Duodenal mucosa (tissue), 2 donors: ENCODE data around the gene SLC25A21.
"Not testable (repeated sequence)": the region's sequence is repeated elsewhere in the genome, so short reads cannot be mapped to it uniquely, and the experiment has no call there.

ENCODE experiments used
- H3K27ac ChIP-seq: one replicate; pipeline ENCODE4 v1.7.0; 2013; ENCODE audit warnings: low read depth, low read length
- H3K27me3 ChIP-seq, 2 donors: one replicate each; pipeline ENCODE4 v1.7.0; 2013; ENCODE audit warnings: low read length in 2 of 2, control low read depth in 1 of 2; ENCODE audit not compliant: insufficient read depth in 2 of 2, control insufficient read depth in 1 of 2
- H3K36me3 ChIP-seq, 2 donors: one replicate each; pipeline ENCODE4 v1.7.0; 2013; ENCODE audit warnings: low read length in 2 of 2, control low read depth in 1 of 2; ENCODE audit not compliant: insufficient read depth in 2 of 2, control insufficient read depth in 1 of 2
- H3K4me1 ChIP-seq, 2 donors: one replicate each; pipeline ENCODE4 v1.7.0; 2013; ENCODE audit warnings: low read length in 2 of 2, control low read depth in 1 of 2; ENCODE audit not compliant: insufficient read depth in 2 of 2, control insufficient read depth in 1 of 2
- H3K4me3 ChIP-seq, 2 donors: one replicate each; pipeline ENCODE4 v1.7.0; 2013; ENCODE audit warnings: low read length in 2 of 2, low read depth in 1 of 2
- H3K9ac ChIP-seq, 2 donors: one replicate each; pipeline ENCODE4 v1.7.0; 2013; ENCODE audit warnings: low read length in 2 of 2, low read depth in 1 of 2
- H3K9me3 ChIP-seq, 2 donors: one replicate each; pipeline ENCODE4 v1.7.0; 2013; ENCODE audit warnings: low read length in 2 of 2, control low read depth in 1 of 2; ENCODE audit not compliant: control insufficient read depth in 1 of 2

The SLC25A21 gene

DNA sequence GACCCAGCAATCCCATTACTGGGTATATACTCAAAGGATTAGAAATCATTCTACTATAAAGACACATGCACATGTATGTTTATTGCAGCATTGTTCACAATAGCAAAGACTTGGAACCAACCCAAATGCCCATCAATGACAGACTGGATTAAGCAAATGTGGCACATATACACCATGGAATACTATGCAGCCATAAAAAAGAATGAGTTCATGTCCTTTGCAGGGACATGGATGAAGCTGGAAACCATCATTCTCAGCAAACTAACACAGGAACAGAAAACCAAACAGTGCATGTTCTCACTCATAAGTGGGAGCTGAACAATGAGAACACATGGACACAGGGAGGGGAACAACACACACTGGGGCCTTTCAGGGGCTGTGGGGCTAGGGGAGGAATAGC, 310.2 kb downstream of the SLC25A21 start:
- not testable (repeated sequence) for H3K9ac ChIP-seq, H3K36me3 ChIP-seq, H3K27me3 ChIP-seq

DNA sequence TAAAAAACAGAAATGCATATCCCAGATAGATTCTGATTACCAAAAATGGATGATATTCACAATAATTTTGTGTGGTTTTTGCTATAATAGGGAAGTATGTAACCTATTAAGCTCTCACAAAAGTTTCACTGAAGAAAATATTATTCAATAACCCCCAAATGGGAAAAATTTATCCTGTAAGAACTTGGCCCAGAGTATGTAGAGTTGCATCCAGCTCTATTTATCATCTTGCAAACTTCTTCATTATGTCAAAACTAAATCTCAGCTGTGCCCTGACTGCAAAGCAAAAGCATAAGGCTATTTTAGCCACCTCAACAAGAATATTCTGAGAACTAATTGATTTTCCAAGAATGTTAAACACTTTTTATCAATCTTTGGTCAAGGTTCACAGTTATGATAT, 311.6 kb downstream of the SLC25A21 start:
- H3K9ac ChIP-seq, result no peak overlapping the region
- no peaks in the 10 kb centered on the region for H3K36me3 ChIP-seq
- no peak overlapping the region for H3K27ac ChIP-seq
- H3K4me3 ChIP-seq, result no peak overlapping the region
- H3K9me3 ChIP-seq, result no peaks in the 10 kb centered on the region
- no peaks in the 10 kb centered on the region for H3K27me3 ChIP-seq
- H3K4me1 ChIP-seq, result no peaks in the 10 kb centered on the region

More for the DNA sequence above, 310.2 kb downstream of the SLC25A21 start:
- H3K9me3 ChIP-seq, H3K27ac ChIP-seq, H3K4me3 ChIP-seq, H3K4me1 ChIP-seq: not testable (repeated sequence)

GRCh38 chr14:36859119-36859518, 313.3 kb downstream of the SLC25A21 start:
- Histone ChIP-seq H3K4me1 (no peaks in the 10 kb centered on the region), H3K9ac (no peak overlapping the region), H3K4me3 (no peak overlapping the region), H3K36me3 (no peaks in the 10 kb centered on the region), H3K27ac (no peak overlapping the region), H3K27me3 (no peaks in the 10 kb centered on the region), H3K9me3 (no peaks in the 10 kb centered on the region)

GRCh38 chr14:36857842-36858445, 314.5 kb downstream of the SLC25A21 start:
- H3K36me3 ChIP-seq, result no peaks in the 10 kb centered on the region
- no peaks in the 10 kb centered on the region for H3K27me3 ChIP-seq
- no peak overlapping the region for H3K27ac ChIP-seq
- no peak overlapping the region for H3K9ac ChIP-seq
- H3K4me1 ChIP-seq, result no peaks in the 10 kb centered on the region
- H3K4me3 ChIP-seq, result no peak overlapping the region
- H3K9me3 ChIP-seq, result no peaks in the 10 kb centered on the region

GRCh38 chr14:36857136-36857535, 315.3 kb downstream of the SLC25A21 start:
- H3K9me3 ChIP-seq, result no peaks in the 10 kb centered on the region

DNA sequence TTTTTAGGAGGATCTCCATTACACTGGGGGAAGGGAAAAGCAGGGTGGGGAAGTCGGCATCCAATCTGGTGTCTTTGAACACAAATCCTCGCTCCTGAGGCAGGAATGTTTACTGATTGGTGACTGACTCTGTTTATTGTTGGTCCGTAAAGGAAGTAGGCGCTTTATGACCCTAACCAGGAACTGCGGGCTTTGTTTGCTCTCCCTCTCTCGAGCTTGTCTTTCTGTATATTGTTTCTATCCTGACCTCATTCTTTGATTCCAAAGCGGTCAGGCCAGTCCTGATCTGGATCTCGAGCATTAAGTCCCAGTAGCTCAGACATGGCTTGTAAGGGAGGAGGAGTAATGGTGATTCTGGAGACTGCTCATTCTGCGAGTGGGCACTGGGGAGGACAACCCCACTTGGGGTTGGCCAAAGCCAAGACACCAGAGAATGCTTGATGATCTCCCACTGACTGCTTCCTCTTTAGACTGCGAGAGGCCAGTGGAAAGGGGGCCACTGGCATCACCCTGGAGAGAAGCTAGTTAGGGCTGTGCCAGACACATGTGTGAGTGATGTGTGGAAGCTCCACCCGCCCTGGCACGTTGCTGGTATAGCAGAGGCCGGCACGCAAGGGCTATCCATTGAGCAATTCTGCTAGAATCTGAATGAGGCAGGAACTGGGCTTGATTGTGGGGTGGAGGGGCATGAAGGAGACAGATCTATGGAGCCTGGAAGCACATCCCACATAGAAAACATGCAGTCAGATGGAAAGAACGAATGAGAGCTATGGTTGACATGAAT, 316.1 kb downstream of the SLC25A21 start:
- Histone ChIP-seq H3K36me3 (no peaks in the 10 kb centered on the region), H3K4me3 (no peak overlapping the region), H3K27ac (no peak overlapping the region), H3K9me3 (no peaks in the 10 kb centered on the region), H3K4me1 (no peaks in the 10 kb centered on the region), H3K9ac (no peak overlapping the region), H3K27me3 (no peaks in the 10 kb centered on the region)

More at GRCh38 chr14:36857136-36857535, 315.3 kb downstream of the SLC25A21 start:
- no peak overlapping the region for H3K4me3 ChIP-seq
- H3K36me3 ChIP-seq, result no peaks in the 10 kb centered on the region
- no peaks in the 10 kb centered on the region for H3K27me3 ChIP-seq
- no peak overlapping the region for H3K9ac ChIP-seq
- no peaks in the 10 kb centered on the region for H3K4me1 ChIP-seq
- no peak overlapping the region for H3K27ac ChIP-seq

DNA sequence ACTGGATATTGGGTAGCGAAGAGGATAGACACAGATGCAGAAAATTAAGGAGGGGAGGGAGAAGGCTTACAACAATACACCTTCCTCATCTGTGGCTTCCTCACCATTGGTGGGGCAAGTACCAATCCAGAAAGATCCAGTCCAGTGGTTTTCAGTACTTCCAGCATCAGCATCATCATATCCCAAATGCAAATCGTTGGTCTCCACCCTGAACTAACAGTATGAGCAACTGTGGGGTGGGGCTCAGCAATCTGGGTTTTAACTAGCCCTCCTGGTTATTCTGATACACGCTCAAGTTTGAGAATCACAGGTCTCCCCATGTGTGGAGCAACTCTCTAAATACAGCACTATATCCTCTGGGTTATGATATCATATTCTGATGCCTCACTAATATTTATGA, 317.0 kb downstream of the SLC25A21 start:
- no peaks in the 10 kb centered on the region for H3K9me3 ChIP-seq
- H3K27ac ChIP-seq, result no peak overlapping the region
- no peak overlapping the region for H3K9ac ChIP-seq
- no peaks in the 10 kb centered on the region for H3K4me1 ChIP-seq
- H3K4me3 ChIP-seq, result no peak overlapping the region
- H3K36me3 ChIP-seq, result no peaks in the 10 kb centered on the region
- no peaks in the 10 kb centered on the region for H3K27me3 ChIP-seq

GRCh38 chr14:36852981-36853691, 319.3 kb downstream of the SLC25A21 start:
- Histone ChIP-seq H3K27ac (no peak overlapping the region), H3K4me1 (no peaks in the 10 kb centered on the region), H3K4me3 (no peak overlapping the region), H3K9me3 (no peaks in the 10 kb centered on the region), H3K36me3 (no peaks in the 10 kb centered on the region), H3K27me3 (no peaks in the 10 kb centered on the region), H3K9ac (no peak overlapping the region)

DNA sequence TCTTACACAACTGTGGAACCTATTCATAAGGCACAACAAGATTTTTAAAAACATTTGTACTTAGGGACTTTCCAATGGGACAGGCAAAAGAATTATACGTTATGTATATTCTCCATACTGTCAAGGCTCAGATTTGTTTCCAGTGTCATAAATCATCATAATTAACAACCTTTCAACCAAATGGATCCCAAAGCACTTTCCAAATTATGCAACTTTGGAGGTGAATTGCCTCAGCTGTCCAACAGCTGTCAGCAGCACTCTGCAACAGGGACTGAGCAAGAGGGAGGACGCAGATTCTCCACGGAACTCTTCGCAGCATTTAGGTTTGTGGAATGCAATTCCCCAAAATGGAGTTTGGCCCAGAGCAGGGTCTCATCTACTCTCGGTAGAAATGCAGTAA, 324.2 kb downstream of the SLC25A21 start:
- no peak overlapping the region for H3K9ac ChIP-seq
- no peaks in the 10 kb centered on the region for H3K4me1 ChIP-seq
- no peaks in the 10 kb centered on the region for H3K27me3 ChIP-seq
- no peak overlapping the region for H3K27ac ChIP-seq
- no peak overlapping the region for H3K4me3 ChIP-seq
- no peaks in the 10 kb centered on the region for H3K36me3 ChIP-seq
- H3K9me3 ChIP-seq, result no peaks in the 10 kb centered on the region

- no peak overlapping the region for H3K9ac ChIP-seq
- no peaks in the 10 kb centered on the region for H3K36me3 ChIP-seq
- no peaks in the 10 kb centered on the region for H3K27me3 ChIP-seq
- H3K9me3 ChIP-seq, result no peaks in the 10 kb centered on the region
- H3K4me3 ChIP-seq, result no peak overlapping the region
- H3K27ac ChIP-seq, result no peak overlapping the region
- H3K4me1 ChIP-seq, result no peaks in the 10 kb centered on the region
These were observed 325.0 kb downstream of the SLC25A21 start for GRCh38 chr14:36847366-36847765.
